Esophagus muscularis mucosa (tissue), 4 donors: ENCODE data around the gene NGEF.

Experiments used
- CTCF ChIP-seq, 3 experiments: fragments of 200-600 bp in 2 of 3; fragments of 450-650 bp in 1 of 3; sonication (generic) in 2 of 3; IDR thresholded peaks; one replicate each; pipeline ENCODE4 v1.5.1; 2017 to 2019; ENCODE audit warnings: antibody characterized with exemption in 3 of 3, mild to moderate bottlenecking in 2 of 3, moderate library complexity in 1 of 3
- EP300 ChIP-seq: sonication (generic); formaldehyde crosslinking; IDR thresholded peaks from one replicate; pipeline ENCODE4 v1.6.1; 2017; ENCODE audit warnings: antibody characterized with exemption
- POLR2A ChIP-seq: fragments of 450-650 bp; IDR thresholded peaks from one replicate; pipeline ENCODE4 v1.6.1; 2017; ENCODE audit warnings: antibody characterized with exemption, moderate library complexity, mild to moderate bottlenecking, low read depth
- POLR2AphosphoS5 ChIP-seq, 2 donors: sonication (generic); formaldehyde crosslinking; IDR thresholded peaks; one replicate each; pipeline ENCODE4 v1.6.1; 2017; ENCODE audit warnings: antibody characterized with exemption in 2 of 2

- TF ChIP-seq CTCF (IDR thresholded peaks at IDR 0.05) (no peak), POLR2A (no peak), EP300 (no peak), POLR2AphosphoS5 (IDR thresholded peaks at IDR 0.05) (no peak)
Measured at GRCh38 chr2:232937278-232937906, 75.7 kb downstream of the NGEF start.
